B cell (primary cell): ENCODE measurements around the gene PALLD. TPM values are rescaled to one million over a fixed set of nuclear protein-coding genes. Genes with fewer than 3 reads are reported as not detected.

ENCODE experiments used
- ATAC-seq: fragments of 200-7000 bp; cut with Tn5 transposase; one replicate; pipeline ENCODE4 v1.10.0; 2021; ENCODE audit warnings: low read depth, mild to moderate bottlenecking, moderate number of reproducible peaks, moderate library complexity
- CTCF ChIA-PET: fragments of 350-600 bp; sonication (Branson Sonifier 250); formaldehyde crosslinking; loops from one replicate; lab custom pipeline; 2021; ENCODE audit warnings: antibody characterized with exemption, inconsistent platforms; lab: Charles Lee
- POLR2A ChIA-PET: fragments of 350-600 bp; sonication (Branson Sonifier 250); formaldehyde crosslinking; loops from one replicate; lab custom pipeline; 2021; ENCODE audit warnings: antibody characterized with exemption; lab: Charles Lee
- DNase-seq: peaks from one replicate; pipeline ENCODE4 v3.0.0; 2013
- H2AFZ ChIP-seq: 2 replicates; pipeline ENCODE4 v1.6.1; 2012; ENCODE audit warnings: mild to moderate bottlenecking, low read depth, low read length; ENCODE audit not compliant: insufficient read depth, poor library complexity, severe bottlenecking
- H3K27ac ChIP-seq, 2 donors: 1 replicate in 1 of 2; 2 replicates in 1 of 2; pipeline ENCODE4 v1.5.1; 2012 to 2013; ENCODE audit warnings: low read length in 2 of 2, mild to moderate bottlenecking in 2 of 2, moderate library complexity in 1 of 2
- H3K27me3 ChIP-seq, 4 experiments: fragments of 200-600 bp in 1 of 4; sonication (generic) in 1 of 4; replicated peaks in 1 of 4; 1 replicate in 2 of 4; 2 replicates in 2 of 4; pipeline versions ENCODE4 v1.6.1 to v1.7.0; 2013 to 2016; ENCODE audit warnings: low read length in 3 of 4, mild to moderate bottlenecking in 2 of 4, mixed read lengths in 1 of 4, moderate library complexity in 1 of 4; ENCODE audit not compliant: insufficient read depth in 4 of 4, control insufficient read depth in 3 of 4; ENCODE audit errors: control extremely low read depth in 1 of 4
- H3K36me3 ChIP-seq, 2 experiments: replicated peaks in 1 of 2; 1 replicate in 1 of 2; 2 replicates in 1 of 2; pipeline versions ENCODE4 v1.6.1 to v1.7.1; 2013; ENCODE audit warnings: low read length in 1 of 2; ENCODE audit not compliant: insufficient read depth in 2 of 2, control insufficient read depth in 1 of 2; ENCODE audit errors: control extremely low read depth in 1 of 2, extremely low read depth in 1 of 2
- H3K4me1 ChIP-seq, 2 donors: fragments of 200-600 bp in 1 of 2; sonication (generic) in 1 of 2; 1 replicate in 1 of 2; 2 replicates in 1 of 2; pipeline versions ENCODE4 v1.5.1 to v1.6.1; 2013 to 2017; ENCODE audit warnings: low read length in 2 of 2; ENCODE audit not compliant: control insufficient read depth in 2 of 2, insufficient read depth in 2 of 2
- H3K4me2 ChIP-seq: replicated peaks from 2 replicates; pipeline ENCODE3; 2012; ENCODE audit warnings: mild to moderate bottlenecking, low read depth, low read length; ENCODE audit not compliant: poor library complexity, severe bottlenecking
- H3K4me3 ChIP-seq, 5 experiments: fragments of 200-600 bp in 1 of 5; sonication (generic) in 1 of 5; 1 replicate in 3 of 5; 2 replicates in 2 of 5; pipeline versions ENCODE4 v1.5.1 to v1.7.0; 2011 to 2016; ENCODE audit warnings: low read length in 4 of 5, mild to moderate bottlenecking in 4 of 5, low read depth in 2 of 5, control low read depth in 1 of 5, moderate library complexity in 1 of 5; ENCODE audit not compliant: insufficient read depth in 1 of 5; ENCODE audit errors: control extremely low read depth in 1 of 5, extremely low read depth in 1 of 5
- H3K79me2 ChIP-seq: fragments of 200-600 bp; sonication (generic); one replicate; pipeline ENCODE4 v1.6.0; 2016; ENCODE audit warnings: low read length; ENCODE audit not compliant: control insufficient read depth, insufficient read depth
- H3K9ac ChIP-seq: fragments of 200-600 bp; sonication (generic); 2 replicates; pipeline ENCODE4 v1.6.1; 2017; ENCODE audit warnings: mild to moderate bottlenecking, low read length, moderate library complexity
- H3K9me3 ChIP-seq, 3 donors: one replicate each; pipeline versions ENCODE4 v1.6.1 to v1.7.1; 2013; ENCODE audit warnings: low read length in 2 of 3; ENCODE audit not compliant: control insufficient read depth in 2 of 3, insufficient read depth in 1 of 3; ENCODE audit errors: control extremely low read depth in 1 of 3
- H4K20me1 ChIP-seq: 2 replicates; pipeline ENCODE4 v1.6.0; 2012; ENCODE audit warnings: mild to moderate bottlenecking, low read length; ENCODE audit not compliant: insufficient read depth, control insufficient read depth, poor library complexity, severe bottlenecking
- H3K27ac Mint-ChIP-seq: one replicate; pipeline ENCODE4 v1.8.0; 2021; ENCODE audit warnings: mixed read lengths
- H3K27me3 Mint-ChIP-seq: one replicate; pipeline ENCODE4 v1.8.0; 2021; ENCODE audit warnings: mixed read lengths
- H3K4me1 Mint-ChIP-seq: one replicate; pipeline ENCODE4 v1.8.0; 2021; ENCODE audit warnings: mixed read lengths
- H3K4me3 Mint-ChIP-seq: one replicate; pipeline ENCODE4 v1.8.0; 2021; ENCODE audit warnings: mixed read lengths
- H3K9me3 Mint-ChIP-seq: one replicate; pipeline ENCODE4 v1.8.0; 2022; ENCODE audit warnings: mixed read lengths; ENCODE audit not compliant: insufficient read depth
- EZH2 ChIP-seq: IDR thresholded peaks from 2 replicates; pipeline ENCODE4 v1.6.1; 2012; ENCODE audit warnings: borderline replicate concordance, low read depth, mild to moderate bottlenecking, moderate library complexity, low read length; ENCODE audit not compliant: insufficient read depth, poor library complexity, severe bottlenecking
- WGBS: methylation state at CpG from one replicate; pipeline ENCODE4 v1.1.5; 2013; ENCODE audit warnings: missing lambda C conversion rate; ENCODE audit not compliant: insufficient coverage; 5-methylcytosine and 5-hydroxymethylcytosine counted together
- intact Hi-C: fragments of 100-400 bp; cut with micrococcal nuclease; formaldehyde crosslinking; loops from one replicate; pipeline ENCODE4 v1.10.0; 2022
- polyA plus RNA-seq: library from polyadenylated mRNA; depleted of rRNA; stranded (reverse); fragments of >200 nt; gene quantifications from 2 replicates; pipeline ENCODE4 v1.2.3, GENCODE V29; 2012
- total RNA-seq, 2 donors: library from RNA; stranded (reverse); fragments of 120-200 nt in 1 of 2; gene quantifications; 1 replicate in 1 of 2; 2 replicates in 1 of 2; pipeline versions ENCODE4 v1.2.3 to v1.2.4, GENCODE V29; 2013 to 2022
- TF ChIP-seq, protein P1 (sequence below): fragments of 200-600 bp; IDR thresholded peaks from one replicate; pipeline ENCODE4 v1.8.0; 2022; ENCODE audit warnings: antibody characterized with exemption, mild to moderate bottlenecking

The PALLD gene
- total and polyA plus RNA-seq, 2 donors (not counting 1 experiment from before 2014, with no cell fraction given) = 0.63 to 0.71 TPM

DNA sequence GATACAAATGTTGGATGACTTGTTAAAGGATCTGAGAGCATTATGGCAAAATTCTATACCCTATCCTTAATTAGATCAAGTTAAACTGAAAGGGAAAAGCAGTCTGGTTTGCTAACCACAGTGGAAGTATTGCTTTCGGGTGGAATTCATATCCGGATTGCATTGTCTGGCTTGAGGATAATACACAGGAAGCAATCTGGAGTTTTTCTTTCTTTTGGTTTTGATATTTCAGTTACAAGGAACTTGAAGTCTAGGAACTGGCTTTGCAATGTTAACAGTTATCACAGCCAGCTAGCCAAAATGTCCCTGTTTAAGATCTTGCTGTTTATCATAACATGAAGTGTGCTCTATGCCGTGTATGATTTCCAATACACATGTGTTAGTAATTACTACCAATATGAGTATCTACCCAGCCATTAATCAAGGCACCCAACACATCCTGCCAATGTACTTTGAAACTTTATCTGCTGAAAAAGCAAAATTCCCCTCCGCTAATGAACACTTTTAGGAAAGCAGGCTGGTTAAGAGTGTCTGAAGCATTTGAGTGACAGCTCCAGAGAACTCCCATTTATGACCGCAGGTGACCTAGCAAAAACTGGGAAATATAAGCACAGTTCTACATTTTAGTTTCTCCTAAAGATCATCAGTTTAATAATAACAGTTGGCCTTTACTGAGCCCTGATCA, 146.4 kb downstream of the PALLD start:
- no peak overlapping the region for H3K4me2 ChIP-seq
- H3K27ac Mint-ChIP-seq = no peak overlapping the region
- intact Hi-C loops = no loop called here
- DNase-seq (no peak), ATAC-seq (no peak)
- H3K27me3 ChIP-seq = peaks cover 0 to 5% (median 0%) of the 10 kb centered on the region in 4 experiments
- TF ChIP-seq, protein P1, sequence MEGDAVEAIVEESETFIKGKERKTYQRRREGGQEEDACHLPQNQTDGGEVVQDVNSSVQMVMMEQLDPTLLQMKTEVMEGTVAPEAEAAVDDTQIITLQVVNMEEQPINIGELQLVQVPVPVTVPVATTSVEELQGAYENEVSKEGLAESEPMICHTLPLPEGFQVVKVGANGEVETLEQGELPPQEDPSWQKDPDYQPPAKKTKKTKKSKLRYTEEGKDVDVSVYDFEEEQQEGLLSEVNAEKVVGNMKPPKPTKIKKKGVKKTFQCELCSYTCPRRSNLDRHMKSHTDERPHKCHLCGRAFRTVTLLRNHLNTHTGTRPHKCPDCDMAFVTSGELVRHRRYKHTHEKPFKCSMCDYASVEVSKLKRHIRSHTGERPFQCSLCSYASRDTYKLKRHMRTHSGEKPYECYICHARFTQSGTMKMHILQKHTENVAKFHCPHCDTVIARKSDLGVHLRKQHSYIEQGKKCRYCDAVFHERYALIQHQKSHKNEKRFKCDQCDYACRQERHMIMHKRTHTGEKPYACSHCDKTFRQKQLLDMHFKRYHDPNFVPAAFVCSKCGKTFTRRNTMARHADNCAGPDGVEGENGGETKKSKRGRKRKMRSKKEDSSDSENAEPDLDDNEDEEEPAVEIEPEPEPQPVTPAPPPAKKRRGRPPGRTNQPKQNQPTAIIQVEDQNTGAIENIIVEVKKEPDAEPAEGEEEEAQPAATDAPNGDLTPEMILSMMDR = no peak
- TF ChIP-seq EZH2 = no peak
- no peaks in the 10 kb centered on the region for H3K79me2 ChIP-seq
- H3K4me3 Mint-ChIP-seq = no peak overlapping the region
- H3K27me3 Mint-ChIP-seq = peaks cover 15% of the 10 kb centered on the region
- no peak overlapping the region for H2AFZ ChIP-seq
- H3K4me1 Mint-ChIP-seq = no peaks in the 10 kb centered on the region
- no peak overlapping the region for H3K27ac ChIP-seq
- no peaks in the 10 kb centered on the region for H3K9me3 Mint-ChIP-seq
- CTCF ChIA-PET = no interaction called here
- no peaks in the 10 kb centered on the region for H3K36me3 ChIP-seq
- POLR2A ChIA-PET = no interaction called here
- no peaks in the 10 kb centered on the region for H4K20me1 ChIP-seq
- no peak overlapping the region for H3K9ac ChIP-seq
- WGBS = 35% methylated on average over 2 of the region's 5 CpGs
- no peaks in the 10 kb centered on the region for H3K9me3 ChIP-seq
- no peak overlapping the region for H3K4me3 ChIP-seq
- H3K4me1 ChIP-seq = no peaks in the 10 kb centered on the region

DNA sequence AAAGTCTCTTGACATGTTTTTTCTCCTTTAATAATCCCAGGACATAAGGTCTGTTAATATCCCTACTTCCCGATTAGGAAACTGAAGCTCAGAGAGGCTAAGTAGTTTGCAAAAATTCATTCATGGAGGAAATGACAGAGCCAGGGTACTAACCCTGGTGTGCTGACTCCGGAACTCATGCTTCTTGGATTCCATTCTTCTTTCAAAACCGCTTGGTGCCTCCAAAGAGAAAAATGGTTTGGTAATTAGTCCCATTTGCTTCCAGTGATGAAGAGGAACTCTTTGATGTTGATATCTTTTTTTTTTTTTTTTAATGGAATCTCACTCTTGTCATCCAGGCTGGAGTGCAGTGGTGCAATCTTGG, 146.9 kb downstream of the PALLD start:
- TF ChIP-seq EZH2 = no peak
- TF ChIP-seq, protein P1 = no peak
- no peak for ATAC-seq
- Mint-ChIP-seq H3K27me3 (peaks cover 15% of the 10 kb centered on the region), H3K4me1 (no peaks in the 10 kb centered on the region), H3K4me3 (no peak overlapping the region), H3K9me3 (no peaks in the 10 kb centered on the region), H3K27ac (no peak overlapping the region)
- no peak overlapping the region for H3K9ac ChIP-seq
- no peak overlapping the region for H3K4me3 ChIP-seq
- H2AFZ ChIP-seq = no peak overlapping the region
- H3K4me2 ChIP-seq = no peak overlapping the region
- intact Hi-C loops = no loop called here
- no peaks in the 10 kb centered on the region for H4K20me1 ChIP-seq
- H3K27me3 ChIP-seq = peaks cover 0 to 5% (median 0%) of the 10 kb centered on the region in 4 experiments
- no peaks in the 10 kb centered on the region for H3K79me2 ChIP-seq
- no peaks in the 10 kb centered on the region for H3K9me3 ChIP-seq
- CTCF ChIA-PET = no interaction called here
- H3K27ac ChIP-seq = no peak overlapping the region
- H3K36me3 ChIP-seq = no peaks in the 10 kb centered on the region
- POLR2A ChIA-PET = no interaction called here
- WGBS = 100% methylated on average over 1 of the region's 3 CpGs
- no peaks in the 10 kb centered on the region for H3K4me1 ChIP-seq
- no peak for DNase-seq
